Activated CD8-positive, alpha-beta memory T cell treated with anti-CD3 and anti-CD28 coated beads for 4 hours (primary cell): ENCODE measurements around the gene MAFB.
"Not testable (repeated sequence)": the region's sequence is repeated elsewhere in the genome, so short reads cannot be mapped to it uniquely, and the experiment has no call there.

Experiments
- DNase-seq, 2 donors: peaks; one replicate each; pipeline ENCODE4 v3.0.0-alpha.2; 2020; ENCODE audit warnings: low read depth in 2 of 2

The MAFB gene

GRCh38 chr20:40689100-40689942 lies at the start of gene MAFB:
MAFB (minus strand) TSS chr20:40689236; CDS start chr20:40688850, 386 bp downstream.
- DNase-seq, result peak in 1 of 2 donors; percentile 4

- DNase-seq, result not testable (repeated sequence)
Measured at GRCh38 chr20:40736468-40736867, 47.4 kb upstream of the MAFB start.

- DNase-seq, result no peak
Measured at GRCh38 chr20:40728996-40729395, 40.0 kb upstream of the MAFB start.

- DNase-seq, result no peak
Measured at GRCh38 chr20:40728470-40728869, 39.4 kb upstream of the MAFB start.

GRCh38 chr20:40727960-40728359 lies 38.9 kb upstream of the MAFB start:
- DNase-seq, result no peak

GRCh38 chr20:40726776-40727175 lies 37.7 kb upstream of the MAFB start:
- no peak for DNase-seq

GRCh38 chr20:40724566-40724965 lies 35.5 kb upstream of the MAFB start:
- no peak for DNase-seq

GRCh38 chr20:40720826-40721225 lies 31.8 kb upstream of the MAFB start:
- no peak for DNase-seq

GRCh38 chr20:40720099-40720498 lies 31.1 kb upstream of the MAFB start:
- no peak for DNase-seq

GRCh38 chr20:40718982-40719729 lies 30.1 kb upstream of the MAFB start:
- no peak for DNase-seq

- DNase-seq, result no peak
Measured at GRCh38 chr20:40718214-40718977, 29.4 kb upstream of the MAFB start.

GRCh38 chr20:40717343-40717865 lies 28.4 kb upstream of the MAFB start:
- no peak for DNase-seq

- no peak for DNase-seq
Measured at GRCh38 chr20:40715491-40715890, 26.5 kb upstream of the MAFB start.

GRCh38 chr20:40714916-40715315 lies 25.9 kb upstream of the MAFB start:
- DNase-seq, result no peak

- DNase-seq, result no peak
Measured at GRCh38 chr20:40714109-40714508, 25.1 kb upstream of the MAFB start.

- no peak for DNase-seq
Measured at GRCh38 chr20:40713508-40713907, 24.5 kb upstream of the MAFB start.

- DNase-seq, result no peak
Measured at GRCh38 chr20:40711079-40711478, 22.0 kb upstream of the MAFB start.

GRCh38 chr20:40710603-40711002 lies 21.6 kb upstream of the MAFB start:
- no peak for DNase-seq

- no peak for DNase-seq
Measured at GRCh38 chr20:40706977-40707582, 18.0 kb upstream of the MAFB start.

GRCh38 chr20:40705413-40705812 lies 16.4 kb upstream of the MAFB start:
- no peak for DNase-seq

- DNase-seq, result no peak
Measured at GRCh38 chr20:40704828-40705227, 15.8 kb upstream of the MAFB start.
